Measurements from ENCODE around the gene PCSK9.

The PCSK9 gene

DNA sequence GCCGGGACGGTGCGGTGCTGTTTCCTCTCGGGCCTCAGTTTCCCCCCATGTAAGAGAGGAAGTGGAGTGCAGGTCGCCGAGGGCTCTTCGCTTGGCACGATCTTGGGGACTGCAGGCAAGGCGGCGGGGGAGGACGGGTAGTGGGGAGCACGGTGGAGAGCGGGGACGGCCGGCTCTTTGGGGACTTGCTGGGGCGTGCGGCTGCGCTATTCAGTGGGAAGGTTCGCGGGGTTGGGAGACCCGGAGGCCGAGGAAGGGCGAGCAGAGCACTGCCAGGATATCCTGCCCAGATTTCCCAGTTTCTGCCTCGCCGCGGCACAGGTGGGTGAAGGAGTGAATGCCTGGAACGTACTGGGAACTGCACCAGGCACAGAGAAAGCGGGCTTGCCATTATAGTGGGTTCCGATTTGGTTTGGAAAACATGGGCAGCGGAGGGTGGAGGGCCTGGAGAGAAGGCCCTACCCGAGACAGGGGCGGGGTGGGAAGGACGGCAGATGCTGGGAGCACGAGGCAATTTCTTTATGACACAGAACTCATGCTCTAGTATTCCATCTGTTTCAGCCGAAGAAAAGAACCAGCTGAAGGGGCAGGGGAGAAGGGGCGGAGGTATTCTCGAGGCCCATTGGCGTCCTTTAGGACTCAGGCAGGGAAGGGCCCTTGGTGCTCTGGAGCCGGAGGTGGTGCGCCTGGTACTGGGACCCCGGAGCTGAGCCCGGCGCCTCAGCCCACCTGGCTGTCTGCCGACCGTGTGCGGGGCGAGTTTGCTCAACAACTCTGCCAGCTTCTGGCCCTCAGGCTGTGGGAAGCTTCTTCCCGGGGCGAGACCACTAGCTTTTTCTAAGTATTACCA, 960 bp downstream of the PCSK9 start:
- H3K27me3 ChIP-seq (ENCODE audit: control insufficient read depth, insufficient read depth, low read length), result peaks cover 11% of the 10 kb centered on the region
- no peak overlapping the region for H3K9ac ChIP-seq (ENCODE audit: low read length)
- peak overlapping the region; percentile 33 for H3K4me3 ChIP-seq (ENCODE audit: low read length)
- no peak overlapping the region for H3K27ac ChIP-seq (ENCODE audit: low read depth, low read length)
- H3K4me1 ChIP-seq (ENCODE audit: control insufficient read depth, insufficient read depth, low read length), result no peaks in the 10 kb centered on the region
- H3K36me3 ChIP-seq (ENCODE audit: control insufficient read depth, insufficient read depth, low read length), result no peaks in the 10 kb centered on the region

GRCh38 chr1:55040933-55041494, 1.7 kb downstream of the PCSK9 start:
- H3K9ac ChIP-seq (ENCODE audit: low read length), result no peak overlapping the region
- H3K4me1 ChIP-seq (ENCODE audit: control insufficient read depth, insufficient read depth, low read length), result no peaks in the 10 kb centered on the region
- H3K27ac ChIP-seq (ENCODE audit: low read depth, low read length), result no peak overlapping the region
- H3K27me3 ChIP-seq (ENCODE audit: control insufficient read depth, insufficient read depth, low read length), result peaks cover 11% of the 10 kb centered on the region
- no peaks in the 10 kb centered on the region for H3K36me3 ChIP-seq (ENCODE audit: control insufficient read depth, insufficient read depth, low read length)
- H3K4me3 ChIP-seq (ENCODE audit: low read length), result no peak overlapping the region

GRCh38 chr1:55041613-55042012, 2.3 kb downstream of the PCSK9 start:
- Histone ChIP-seq H3K27me3 (ENCODE audit: control insufficient read depth, insufficient read depth, low read length) (peaks cover 11% of the 10 kb centered on the region), H3K9ac (ENCODE audit: low read length) (no peak overlapping the region), H3K4me1 (ENCODE audit: control insufficient read depth, insufficient read depth, low read length) (no peaks in the 10 kb centered on the region), H3K36me3 (ENCODE audit: control insufficient read depth, insufficient read depth, low read length) (no peaks in the 10 kb centered on the region), H3K27ac (ENCODE audit: low read depth, low read length) (no peak overlapping the region), H3K4me3 (ENCODE audit: low read length) (no peak overlapping the region)

GRCh38 chr1:55043011-55043410, 3.7 kb downstream of the PCSK9 start:
- no peaks in the 10 kb centered on the region for H3K4me1 ChIP-seq (ENCODE audit: control insufficient read depth, insufficient read depth, low read length)
- H3K4me3 ChIP-seq (ENCODE audit: low read length), result no peak overlapping the region
- H3K27ac ChIP-seq (ENCODE audit: low read depth, low read length), result no peak overlapping the region
- H3K36me3 ChIP-seq (ENCODE audit: control insufficient read depth, insufficient read depth, low read length), result no peaks in the 10 kb centered on the region
- peaks cover 11% of the 10 kb centered on the region for H3K27me3 ChIP-seq (ENCODE audit: control insufficient read depth, insufficient read depth, low read length)
- no peak overlapping the region for H3K9ac ChIP-seq (ENCODE audit: low read length)

DNA sequence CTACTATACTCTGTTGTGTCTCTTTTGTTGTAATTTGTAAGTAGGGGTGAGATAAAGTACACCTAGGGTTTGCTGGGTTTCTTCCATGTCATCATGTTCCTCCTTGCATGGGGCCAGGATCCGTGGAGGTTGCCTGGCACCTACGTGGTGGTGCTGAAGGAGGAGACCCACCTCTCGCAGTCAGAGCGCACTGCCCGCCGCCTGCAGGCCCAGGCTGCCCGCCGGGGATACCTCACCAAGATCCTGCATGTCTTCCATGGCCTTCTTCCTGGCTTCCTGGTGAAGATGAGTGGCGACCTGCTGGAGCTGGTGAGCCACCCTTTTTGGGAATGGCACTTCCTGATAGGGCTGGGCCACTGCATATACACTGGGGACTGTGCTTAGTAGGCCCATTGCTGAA, 4.4 kb downstream of the PCSK9 start:
- Histone ChIP-seq H3K4me3 (ENCODE audit: low read length) (no peak overlapping the region), H3K4me1 (ENCODE audit: control insufficient read depth, insufficient read depth, low read length) (no peaks in the 10 kb centered on the region), H3K36me3 (ENCODE audit: control insufficient read depth, insufficient read depth, low read length) (no peaks in the 10 kb centered on the region), H3K9ac (ENCODE audit: low read length) (no peak overlapping the region), H3K27ac (ENCODE audit: low read depth, low read length) (no peak overlapping the region), H3K27me3 (ENCODE audit: control insufficient read depth, insufficient read depth, low read length) (peaks cover 7% of the 10 kb centered on the region)

DNA sequence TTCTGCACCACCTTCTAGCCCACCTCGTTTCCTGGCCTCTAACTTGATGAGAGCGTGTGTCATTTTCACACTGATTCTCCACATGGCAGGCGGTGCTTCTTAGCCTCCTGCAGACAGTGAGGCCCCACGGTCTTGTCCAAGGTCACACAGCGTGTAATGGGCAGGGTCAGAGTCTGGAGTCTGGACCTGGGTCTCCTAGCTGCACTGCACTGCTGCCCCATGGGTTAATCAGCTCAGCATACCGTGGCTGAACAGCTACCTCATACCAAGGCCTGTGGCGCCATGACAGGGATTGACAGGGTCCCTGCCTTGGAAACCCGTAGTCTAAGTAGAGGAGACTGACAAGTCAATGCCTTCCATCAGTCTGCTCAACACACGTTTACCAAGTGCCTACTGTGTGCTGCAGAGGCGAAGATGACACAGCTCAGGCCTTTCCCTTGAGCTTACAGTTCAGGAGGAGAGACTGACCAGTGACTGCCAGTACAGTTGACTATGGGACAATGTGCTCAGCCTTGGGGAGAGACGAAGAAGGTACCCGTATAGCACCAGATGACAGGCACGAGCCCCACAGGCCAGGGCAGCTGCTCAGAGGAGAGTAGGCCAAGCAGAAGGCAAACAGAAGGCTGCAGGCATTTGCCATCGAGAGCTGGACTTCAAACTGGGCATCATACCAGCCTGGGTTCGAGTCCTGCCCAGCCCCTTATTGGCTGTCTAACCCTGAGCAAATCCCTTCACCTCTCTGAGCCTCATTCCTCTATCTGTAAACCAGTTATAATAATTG, 5.5 kb downstream of the PCSK9 start:
- no peak overlapping the region for H3K4me3 ChIP-seq (ENCODE audit: low read length)
- H3K9ac ChIP-seq (ENCODE audit: low read length), result no peak overlapping the region
- H3K27ac ChIP-seq (ENCODE audit: low read depth, low read length), result no peak overlapping the region
- no peaks in the 10 kb centered on the region for H3K36me3 ChIP-seq (ENCODE audit: control insufficient read depth, insufficient read depth, low read length)
- no peaks in the 10 kb centered on the region for H3K27me3 ChIP-seq (ENCODE audit: control insufficient read depth, insufficient read depth, low read length)
- H3K4me1 ChIP-seq (ENCODE audit: control insufficient read depth, insufficient read depth, low read length), result no peaks in the 10 kb centered on the region

DNA sequence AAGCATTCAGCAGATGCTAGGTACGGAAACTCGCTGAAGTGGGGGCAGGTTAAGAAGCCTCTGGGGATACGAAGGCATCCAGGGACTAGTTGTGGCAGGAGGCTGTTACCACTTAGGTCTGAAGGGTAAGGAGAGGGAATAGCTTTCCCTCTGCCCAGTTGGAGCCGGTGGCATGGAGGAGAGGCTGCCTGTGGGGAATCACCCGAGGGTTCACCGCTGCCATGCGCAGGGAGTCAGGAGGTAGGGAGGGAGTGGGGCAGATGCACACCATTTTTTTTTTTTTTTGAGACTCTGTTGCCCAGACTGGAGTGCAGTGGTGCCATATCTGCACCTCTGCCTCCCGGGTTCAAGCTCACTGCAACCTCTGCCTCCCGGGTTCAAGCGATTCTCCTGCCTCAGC, 6.1 kb downstream of the PCSK9 start:
- no peak overlapping the region for H3K27ac ChIP-seq (ENCODE audit: low read depth, low read length)
- no peak overlapping the region for H3K9ac ChIP-seq (ENCODE audit: low read length)
- no peaks in the 10 kb centered on the region for H3K4me1 ChIP-seq (ENCODE audit: control insufficient read depth, insufficient read depth, low read length)
- H3K4me3 ChIP-seq (ENCODE audit: low read length), result no peak overlapping the region
- no peaks in the 10 kb centered on the region for H3K36me3 ChIP-seq (ENCODE audit: control insufficient read depth, insufficient read depth, low read length)
- H3K27me3 ChIP-seq (ENCODE audit: control insufficient read depth, insufficient read depth, low read length), result no peaks in the 10 kb centered on the region

DNA sequence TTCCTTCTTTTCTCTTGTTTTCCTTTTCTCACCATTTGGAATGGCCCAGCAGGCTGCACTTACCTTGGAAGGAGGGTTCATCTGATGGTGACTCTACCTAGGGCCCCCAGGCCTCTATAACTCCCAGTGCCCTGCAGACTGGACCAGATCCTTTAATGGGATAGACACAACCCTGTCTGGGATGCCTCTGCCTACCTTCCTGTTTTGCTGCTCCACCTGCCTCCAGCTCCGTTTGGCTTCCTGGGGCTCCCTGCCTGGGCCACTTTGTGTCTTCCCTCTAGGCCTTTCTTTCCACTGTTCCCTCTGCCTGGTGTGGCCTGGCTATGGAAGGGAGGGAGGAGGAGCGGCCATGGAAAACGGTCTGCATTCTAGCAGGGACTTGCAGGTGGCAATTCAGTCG, 7.5 kb downstream of the PCSK9 start:
- Histone ChIP-seq H3K9ac (ENCODE audit: low read length) (no peak overlapping the region), H3K36me3 (ENCODE audit: control insufficient read depth, insufficient read depth, low read length) (no peaks in the 10 kb centered on the region), H3K4me1 (ENCODE audit: control insufficient read depth, insufficient read depth, low read length) (no peaks in the 10 kb centered on the region), H3K27ac (ENCODE audit: low read depth, low read length) (no peak overlapping the region), H3K4me3 (ENCODE audit: low read length) (no peak overlapping the region), H3K27me3 (ENCODE audit: control insufficient read depth, insufficient read depth, low read length) (no peaks in the 10 kb centered on the region)

GRCh38 chr1:55047611-55048010, 8.3 kb downstream of the PCSK9 start:
- H3K36me3 ChIP-seq (ENCODE audit: control insufficient read depth, insufficient read depth, low read length), result no peaks in the 10 kb centered on the region
- H3K4me3 ChIP-seq (ENCODE audit: low read length), result no peak overlapping the region
- H3K27me3 ChIP-seq (ENCODE audit: control insufficient read depth, insufficient read depth, low read length), result no peaks in the 10 kb centered on the region
- no peak overlapping the region for H3K9ac ChIP-seq (ENCODE audit: low read length)
- no peak overlapping the region for H3K27ac ChIP-seq (ENCODE audit: low read depth, low read length)
- no peaks in the 10 kb centered on the region for H3K4me1 ChIP-seq (ENCODE audit: control insufficient read depth, insufficient read depth, low read length)

GRCh38 chr1:55048453-55049270, 9.3 kb downstream of the PCSK9 start:
- no peaks in the 10 kb centered on the region for H3K36me3 ChIP-seq (ENCODE audit: control insufficient read depth, insufficient read depth, low read length)
- no peak overlapping the region for H3K4me3 ChIP-seq (ENCODE audit: low read length)
- no peaks in the 10 kb centered on the region for H3K4me1 ChIP-seq (ENCODE audit: control insufficient read depth, insufficient read depth, low read length)
- no peak overlapping the region for H3K9ac ChIP-seq (ENCODE audit: low read length)
- H3K27me3 ChIP-seq (ENCODE audit: control insufficient read depth, insufficient read depth, low read length), result no peaks in the 10 kb centered on the region
- no peak overlapping the region for H3K27ac ChIP-seq (ENCODE audit: low read depth, low read length)

DNA sequence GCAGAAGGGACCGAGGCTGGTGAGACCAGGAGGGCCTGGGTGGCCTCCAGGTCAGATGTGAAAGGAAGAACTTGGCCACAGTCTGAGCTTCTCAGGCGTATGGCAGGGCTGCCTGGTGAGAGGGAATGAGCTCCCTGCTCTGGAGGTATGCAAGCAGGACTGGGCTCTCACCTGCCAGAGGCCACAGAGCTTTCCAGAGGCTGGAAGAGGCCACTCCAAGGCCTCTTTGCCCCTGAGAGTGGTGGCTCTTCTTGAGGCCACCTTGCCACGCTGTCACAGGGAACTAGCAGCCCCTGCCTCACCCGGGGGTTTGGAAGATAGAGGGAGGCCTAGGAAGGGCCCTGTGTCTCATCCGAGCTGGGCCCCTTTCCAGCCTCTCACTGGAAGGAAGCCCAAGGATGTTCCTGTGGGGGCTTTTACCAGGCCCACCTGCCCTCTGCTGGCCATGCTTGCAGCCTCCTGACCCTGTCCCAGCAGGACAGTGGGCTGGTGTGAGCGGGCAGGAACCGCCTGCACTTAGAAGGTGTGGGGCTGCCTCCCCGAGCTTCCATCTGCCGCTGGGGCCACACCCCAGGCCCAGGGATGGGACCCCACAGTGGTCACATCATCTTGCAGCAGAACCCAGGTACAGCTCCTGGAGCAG, 10.0 kb downstream of the PCSK9 start:
- H3K36me3 ChIP-seq (ENCODE audit: control insufficient read depth, insufficient read depth, low read length), result no peaks in the 10 kb centered on the region
- H3K4me1 ChIP-seq (ENCODE audit: control insufficient read depth, insufficient read depth, low read length), result no peaks in the 10 kb centered on the region
- no peak overlapping the region for H3K27ac ChIP-seq (ENCODE audit: low read depth, low read length)
- no peak overlapping the region for H3K9ac ChIP-seq (ENCODE audit: low read length)
- H3K27me3 ChIP-seq (ENCODE audit: control insufficient read depth, insufficient read depth, low read length), result no peaks in the 10 kb centered on the region
- no peak overlapping the region for H3K4me3 ChIP-seq (ENCODE audit: low read length)

DNA sequence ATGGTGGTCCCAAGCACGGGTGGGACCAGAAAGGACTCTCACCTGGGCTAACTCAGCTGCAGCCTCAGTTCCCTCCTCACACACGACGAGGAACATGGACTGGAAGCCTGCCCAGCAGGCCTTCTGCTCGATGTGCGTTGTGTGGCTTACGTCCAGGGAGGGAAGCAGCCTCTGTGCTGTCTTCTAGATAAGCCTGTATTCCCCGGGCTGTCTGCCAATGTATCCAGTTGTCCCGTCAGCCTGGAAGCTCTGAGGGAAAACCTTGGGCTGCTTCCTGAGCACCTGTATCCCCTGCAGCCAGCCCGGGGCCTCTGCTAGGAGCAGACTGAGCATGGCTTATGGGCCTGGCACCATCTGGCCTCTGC, 10.5 kb downstream of the PCSK9 start:
- no peaks in the 10 kb centered on the region for H3K4me1 ChIP-seq (ENCODE audit: control insufficient read depth, insufficient read depth, low read length)
- H3K27me3 ChIP-seq (ENCODE audit: control insufficient read depth, insufficient read depth, low read length), result no peaks in the 10 kb centered on the region
- no peak overlapping the region for H3K4me3 ChIP-seq (ENCODE audit: low read length)
- no peak overlapping the region for H3K27ac ChIP-seq (ENCODE audit: low read depth, low read length)
- H3K36me3 ChIP-seq (ENCODE audit: control insufficient read depth, insufficient read depth, low read length), result no peaks in the 10 kb centered on the region
- H3K9ac ChIP-seq (ENCODE audit: low read length), result no peak overlapping the region

All from rectal smooth muscle tissue (tissue), 1 donor.